Daoy (cell line): ENCODE results near the gene PDHX. TPM values are rescaled to one million over a fixed set of nuclear protein-coding genes. Genes with fewer than 3 reads are reported as not detected.

Experiments used
- DNase-seq: peaks from one replicate; pipeline ENCODE4 v3.0.0-alpha.2; 2015; ENCODE audit warnings: low read depth
- total RNA-seq: library from RNA; depleted of rRNA; stranded (reverse); fragments of >200 nt; shearing (Covaris generic); gene quantifications from 2 replicates; pipeline ENCODE4 v1.2.3, GENCODE V29; 2014

Gene PDHX
- total RNA-seq, 1 experiment from 2014 or later = 52.5 TPM

DNA sequence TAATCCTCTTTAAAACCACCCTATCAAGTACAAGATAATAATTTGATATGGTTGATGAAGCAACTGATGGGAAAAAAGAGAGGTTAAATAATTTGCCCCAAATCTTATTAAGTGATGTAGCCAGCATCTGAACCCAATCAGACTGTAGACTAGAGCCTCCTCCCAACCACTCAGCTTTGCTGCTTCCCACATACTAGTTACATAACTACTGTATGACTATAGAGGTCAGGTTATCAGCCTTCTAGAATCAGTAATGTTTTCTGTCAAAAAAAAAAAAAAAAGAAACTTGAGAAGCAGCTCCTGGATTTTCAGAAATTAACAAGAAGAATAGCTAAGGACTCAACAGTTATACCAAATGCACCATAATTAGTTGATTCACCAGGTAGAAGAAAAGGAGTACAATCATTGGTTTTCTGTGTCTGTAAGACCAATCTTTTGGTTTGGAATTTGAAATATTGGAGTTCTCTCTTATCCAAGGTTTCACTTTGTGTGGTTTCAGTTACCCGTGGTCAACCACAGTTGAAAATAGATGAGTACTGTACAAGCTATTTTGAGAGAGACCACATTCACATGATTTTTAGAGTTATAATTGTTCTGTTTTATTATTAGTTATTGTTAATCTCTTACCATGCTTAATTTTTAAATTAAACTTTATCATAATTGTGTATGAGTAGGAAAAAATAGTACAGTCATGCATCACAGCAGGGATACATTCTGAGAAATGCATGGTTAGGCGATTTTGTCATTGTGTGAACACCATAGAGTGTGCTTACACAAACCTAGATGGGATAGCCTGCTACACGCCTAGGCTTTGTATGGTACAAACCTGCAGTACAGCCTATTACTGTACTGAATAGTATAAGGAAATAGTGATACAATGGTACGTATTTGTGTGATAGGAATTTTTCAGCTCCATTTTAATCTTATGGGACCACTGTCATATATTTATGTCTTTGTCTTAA is 72.2 kb downstream of the PDHX start:
- peak; percentile 36 for DNase-seq

- DNase-seq = no peak
Observed at GRCh38 chr11:34990916-34991315, 74.5 kb downstream of the PDHX start.

- DNase-seq = no peak
Observed at GRCh38 chr11:34994854-34995253, 78.4 kb downstream of the PDHX start.

- DNase-seq = no peak
Observed at GRCh38 chr11:34996958-34997357, 80.5 kb downstream of the PDHX start.

GRCh38 chr11:34997952-34998528 is 81.6 kb downstream of the PDHX start:
- DNase-seq = peak; percentile 53

DNA sequence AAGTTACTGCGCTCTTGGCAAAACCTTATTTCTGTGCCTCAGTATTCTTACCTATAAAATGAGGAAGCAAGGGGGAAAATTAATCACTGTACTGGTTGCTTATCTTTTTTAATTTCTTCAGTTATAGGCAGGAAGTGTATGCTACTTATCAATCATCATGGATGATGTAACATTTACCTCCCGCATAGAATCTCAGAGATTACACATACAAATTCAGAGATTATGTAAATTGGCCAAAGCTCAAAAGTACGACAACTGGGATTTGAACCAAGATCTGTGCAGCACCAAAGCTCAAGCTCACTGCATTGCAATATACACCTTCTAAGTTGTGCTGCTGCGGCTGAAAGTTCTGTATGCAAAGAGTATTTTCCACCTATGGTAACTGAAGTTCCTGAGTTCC is 83.0 kb downstream of the PDHX start:
- DNase-seq = no peak

GRCh38 chr11:35003186-35003585 is 86.8 kb downstream of the PDHX start:
- DNase-seq = no peak

- DNase-seq = peak; percentile 25
Observed at GRCh38 chr11:35003658-35004057, 87.2 kb downstream of the PDHX start.

DNA sequence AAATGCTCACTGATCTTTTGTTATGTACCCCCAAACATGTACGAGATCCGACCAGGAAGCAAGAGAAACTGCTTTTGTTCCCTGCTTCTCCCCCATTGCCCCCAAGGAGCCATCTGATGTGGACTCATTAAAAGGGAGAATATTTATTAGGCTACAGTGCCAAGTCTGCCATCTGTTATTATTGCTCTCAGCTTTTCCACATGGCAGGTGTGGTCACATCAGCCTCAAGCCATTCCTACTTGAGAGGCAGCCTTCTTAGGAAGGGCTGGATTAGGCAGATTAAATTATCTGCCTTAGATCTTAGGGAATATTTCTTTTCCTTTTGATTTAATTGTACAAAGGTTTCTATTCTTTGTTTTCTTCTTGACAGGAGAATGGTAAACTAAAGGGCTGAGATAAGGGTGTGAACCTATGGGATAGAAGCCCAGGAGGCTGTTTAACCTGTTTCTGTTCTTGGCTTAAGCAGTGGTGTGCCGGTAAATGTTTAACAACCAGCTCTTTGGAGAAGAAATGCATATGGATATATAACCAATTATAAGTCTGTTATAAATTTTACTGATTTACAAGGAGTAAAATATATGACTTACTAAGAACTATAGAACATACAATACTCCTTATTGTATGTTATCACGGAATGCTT is 88.8 kb downstream of the PDHX start:
- no peak for DNase-seq

DNA sequence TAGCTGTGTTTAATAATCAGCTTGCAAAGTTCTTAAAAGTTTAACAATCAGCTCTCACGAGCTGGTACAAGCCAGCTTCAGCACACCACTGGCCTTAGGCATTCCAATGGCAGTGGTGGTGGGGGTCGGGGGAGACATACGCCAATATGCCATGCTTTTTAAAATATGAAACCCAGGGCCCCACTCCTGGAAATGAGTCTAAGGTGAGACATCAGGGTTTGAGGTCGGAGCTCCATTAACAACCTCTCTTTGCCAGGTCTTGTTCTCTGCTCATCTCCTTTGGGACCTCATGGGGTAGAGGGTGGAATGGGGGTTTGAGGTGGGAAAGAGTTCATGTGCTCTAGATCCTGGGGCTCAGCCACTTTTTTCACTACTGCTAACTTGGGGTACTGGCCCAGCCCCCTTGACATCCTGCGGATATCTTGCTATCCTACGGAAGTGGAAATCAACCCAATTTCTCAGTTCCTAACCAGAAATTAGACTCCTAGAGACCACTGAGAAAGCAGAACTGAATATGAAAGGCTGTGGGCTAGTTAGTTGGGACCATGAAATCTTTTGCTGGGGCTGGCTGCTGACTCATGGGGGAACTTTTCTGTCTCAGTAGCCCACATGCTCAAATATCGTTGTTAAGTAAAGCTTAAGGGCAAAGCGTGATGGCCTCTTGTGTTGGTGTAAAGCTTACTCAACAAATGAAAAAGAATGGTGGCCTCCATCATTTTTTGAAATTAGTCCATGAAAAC is 90.1 kb downstream of the PDHX start:
- peak; percentile 66 for DNase-seq

DNA sequence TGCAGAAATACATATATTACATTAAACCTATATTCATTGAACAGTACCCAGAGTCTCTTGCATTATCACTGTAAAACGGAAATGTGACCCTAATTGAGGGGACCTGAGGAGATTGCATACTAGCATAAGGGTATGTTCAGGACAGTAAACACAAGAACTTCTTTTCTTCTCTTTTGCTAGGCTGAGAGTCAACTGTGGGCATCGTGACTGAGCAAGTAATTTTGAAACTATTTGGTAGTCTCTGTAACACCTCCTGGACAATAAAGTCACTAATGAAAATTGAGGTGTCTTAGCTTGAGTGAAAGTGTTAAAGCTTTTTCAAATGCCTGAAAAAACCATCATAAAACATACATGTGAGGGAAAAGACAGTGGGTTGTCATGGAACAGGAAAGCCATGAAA is 90.9 kb downstream of the PDHX start:
- DNase-seq = no peak

DNA sequence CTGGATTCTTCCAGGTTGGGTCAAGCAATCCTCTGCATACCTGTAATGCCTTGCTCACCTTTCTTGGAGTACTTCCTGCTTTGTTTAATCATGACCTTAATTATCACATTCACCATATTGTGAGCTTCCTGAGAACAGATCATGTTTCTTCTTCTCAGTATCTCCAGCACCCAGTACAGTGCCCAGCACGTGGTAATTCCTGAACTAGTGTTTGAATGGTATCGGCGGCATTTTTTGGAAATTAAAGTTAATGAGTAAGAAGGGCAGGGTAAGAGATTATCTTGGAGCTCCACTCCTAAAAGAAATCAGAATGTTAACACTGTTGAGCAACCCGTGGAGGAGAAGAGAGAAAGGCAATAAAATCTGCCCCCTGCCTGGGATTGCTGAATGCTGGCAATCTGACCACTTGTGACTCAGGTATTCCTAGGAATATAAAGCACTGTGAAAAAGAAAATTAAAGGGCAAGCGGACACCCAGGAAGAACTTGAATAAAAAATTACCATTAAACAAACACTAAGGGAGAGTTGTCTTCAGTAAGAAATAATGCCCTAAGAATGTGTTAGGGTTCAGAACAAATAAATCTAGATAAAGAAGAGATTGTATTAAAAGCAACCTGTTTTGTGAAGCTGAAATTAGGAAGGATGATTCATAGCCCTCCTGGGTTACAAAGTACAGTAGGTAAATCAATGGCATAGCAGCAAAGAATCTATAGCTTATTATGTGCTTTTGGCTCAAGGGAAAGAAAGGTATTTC is 92.9 kb downstream of the PDHX start:
- DNase-seq = peak; percentile 83

GRCh38 chr11:35009944-35010342 is 93.5 kb downstream of the PDHX start:
- DNase-seq = no peak

GRCh38 chr11:35010654-35011053 is 94.2 kb downstream of the PDHX start:
- DNase-seq = no peak

DNA sequence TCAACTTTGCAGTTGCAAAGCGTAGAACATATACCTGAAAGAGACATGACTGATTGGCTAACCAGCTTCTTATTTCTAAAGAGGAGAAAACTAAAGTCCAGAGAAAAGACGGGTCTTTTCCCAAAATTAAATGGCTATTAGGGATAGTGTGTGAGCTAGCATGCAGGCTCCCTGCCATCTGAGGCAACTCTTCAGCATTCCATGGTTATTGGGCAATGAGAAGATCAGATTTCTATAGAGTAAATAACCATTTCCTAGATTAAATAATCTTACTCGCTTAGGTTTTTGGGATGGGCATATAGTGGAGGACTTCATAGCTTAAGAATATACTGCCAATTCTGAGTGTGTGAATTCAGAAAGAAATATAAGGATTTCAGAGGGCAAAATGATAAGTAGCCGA is 95.0 kb downstream of the PDHX start:
- no peak for DNase-seq

DNA sequence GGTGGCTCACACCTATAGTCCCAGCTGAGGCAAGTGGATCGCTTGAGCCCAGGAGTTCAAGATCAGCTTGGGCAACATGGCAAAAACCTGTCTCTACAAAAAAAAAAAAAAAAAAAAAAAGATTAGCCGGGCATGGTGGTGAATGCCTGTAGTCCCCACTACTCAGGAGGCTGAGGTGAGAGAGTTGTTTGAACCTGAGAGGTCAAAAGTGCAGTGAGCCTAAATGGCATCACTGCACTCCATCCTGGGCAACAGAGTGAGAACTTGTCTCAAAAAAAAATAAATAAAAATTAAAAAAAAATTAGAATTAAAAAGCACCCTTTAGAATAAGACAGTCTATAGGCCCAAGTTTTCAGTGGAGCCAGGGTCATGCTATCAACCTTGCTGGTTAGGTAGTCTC is 95.5 kb downstream of the PDHX start:
- no peak for DNase-seq

GRCh38 chr11:35012467-35013191 is 96.2 kb downstream of the PDHX start:
- DNase-seq = no peak

DNA sequence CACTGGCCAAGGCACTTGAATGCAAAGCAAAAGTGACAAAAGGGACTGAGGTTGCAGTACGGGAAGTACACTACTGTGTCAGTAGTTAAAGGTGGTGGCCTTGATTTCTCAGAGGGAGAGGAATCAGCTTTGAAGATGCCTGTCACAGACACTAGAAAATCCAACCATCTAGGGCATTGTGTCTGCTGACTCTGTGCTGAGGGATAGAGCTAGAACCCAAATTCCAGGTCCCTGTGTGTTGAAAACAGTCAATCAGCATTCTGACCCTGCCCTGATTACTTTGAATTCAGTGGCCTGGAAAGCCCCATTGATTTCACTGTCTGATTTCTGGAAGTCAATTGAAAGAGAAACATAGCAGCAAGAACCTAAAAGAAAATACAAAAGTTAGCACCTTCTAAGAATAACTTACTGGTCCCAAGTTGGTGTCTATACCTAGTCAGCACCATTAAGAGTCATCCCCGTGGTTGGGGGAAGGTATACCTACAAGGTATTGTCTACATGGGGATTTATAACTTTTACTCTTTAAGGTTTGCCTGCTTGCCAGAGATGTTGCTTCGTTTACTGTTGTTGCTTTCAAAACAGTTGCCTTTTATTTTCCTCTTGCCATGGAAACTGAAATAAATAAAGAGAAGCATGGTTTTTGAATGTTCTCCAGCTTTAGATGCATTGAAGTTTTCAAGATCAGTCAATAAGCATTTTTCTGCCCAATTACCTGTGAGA is 97.3 kb downstream of the PDHX start:
- DNase-seq = no peak

DNA sequence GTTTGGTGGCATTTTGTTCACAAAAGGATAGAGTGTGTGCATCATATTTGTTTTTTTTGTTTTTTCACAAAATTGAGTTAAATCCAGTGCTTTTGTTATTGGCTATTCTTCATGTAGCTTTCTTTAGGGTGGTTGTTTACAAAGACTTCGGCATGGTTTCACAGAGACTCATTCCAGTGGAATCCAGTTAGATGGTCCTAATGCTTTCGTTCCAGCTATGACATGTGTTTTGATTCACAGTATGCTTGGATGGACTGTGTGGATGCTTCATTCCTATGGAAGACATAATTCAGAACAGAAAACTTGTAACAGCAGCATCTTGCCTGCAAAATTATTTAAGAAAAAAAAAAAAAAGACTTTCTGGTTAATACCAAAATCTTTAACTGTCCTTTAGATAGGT is 97.9 kb downstream of the PDHX start:
- peak; percentile 81 for DNase-seq
